Stimulated activated CD8-positive, alpha-beta memory T cell treated with anti-CD3 and anti-CD28 coated beads, Interleukin-15, amount 100 ng/mL, for 4 hours (primary cell): ENCODE measurements around the gene WDR33.

Experiments
- DNase-seq, 2 donors: peaks; one replicate each; pipeline ENCODE4 v3.0.0-alpha.2; 2020; ENCODE audit warnings: low read depth in 2 of 2

The WDR33 gene

GRCh38 chr2:127672341-127673224 lies 138.4 kb downstream of the WDR33 start:
- DNase-seq = no peak

GRCh38 chr2:127671557-127672302 lies 139.2 kb downstream of the WDR33 start:
- no peak for DNase-seq

- no peak for DNase-seq
These were observed 140.0 kb downstream of the WDR33 start for GRCh38 chr2:127670957-127671290.

GRCh38 chr2:127670055-127670956 lies 140.7 kb downstream of the WDR33 start:
- DNase-seq = no peak

GRCh38 chr2:127669056-127669455 lies 141.9 kb downstream of the WDR33 start:
- no peak for DNase-seq

- DNase-seq = no peak
These were observed 145.6 kb downstream of the WDR33 start for GRCh38 chr2:127665267-127665893.

- no peak for DNase-seq
These were observed 146.1 kb downstream of the WDR33 start for GRCh38 chr2:127664895-127665225.

- no peak for DNase-seq
These were observed 146.7 kb downstream of the WDR33 start for GRCh38 chr2:127664065-127664894.

- DNase-seq = no peak
These were observed 147.4 kb downstream of the WDR33 start for GRCh38 chr2:127663566-127664064.

- no peak for DNase-seq
These were observed 147.9 kb downstream of the WDR33 start for GRCh38 chr2:127662937-127663565.

- DNase-seq = no peak
These were observed 148.9 kb downstream of the WDR33 start for GRCh38 chr2:127661949-127662510.

GRCh38 chr2:127661072-127661649 lies 149.8 kb downstream of the WDR33 start:
- DNase-seq = no peak

GRCh38 chr2:127660291-127660578 lies 150.7 kb downstream of the WDR33 start:
- no peak for DNase-seq

GRCh38 chr2:127659408-127660290 lies 151.3 kb downstream of the WDR33 start:
- no peak for DNase-seq

GRCh38 chr2:127658641-127659407 lies 152.1 kb downstream of the WDR33 start:
- no peak for DNase-seq

GRCh38 chr2:127658146-127658545 lies 152.8 kb downstream of the WDR33 start:
- no peak for DNase-seq

GRCh38 chr2:127657232-127657595 lies 153.8 kb downstream of the WDR33 start:
- no peak for DNase-seq
